ENCODE data around the gene ZGRF1. TPM values are rescaled to one million over a fixed set of nuclear protein-coding genes. Genes with fewer than 3 reads are reported as not detected.
A peak's percentile ranks its signal among the peaks of the same experiment; 100 is the strongest.

The ZGRF1 gene
- polyA plus RNA-seq, 2 of the 4 experiments (the other 2 are of a cell fraction), result 5.4 to 7.4 TPM

DNA sequence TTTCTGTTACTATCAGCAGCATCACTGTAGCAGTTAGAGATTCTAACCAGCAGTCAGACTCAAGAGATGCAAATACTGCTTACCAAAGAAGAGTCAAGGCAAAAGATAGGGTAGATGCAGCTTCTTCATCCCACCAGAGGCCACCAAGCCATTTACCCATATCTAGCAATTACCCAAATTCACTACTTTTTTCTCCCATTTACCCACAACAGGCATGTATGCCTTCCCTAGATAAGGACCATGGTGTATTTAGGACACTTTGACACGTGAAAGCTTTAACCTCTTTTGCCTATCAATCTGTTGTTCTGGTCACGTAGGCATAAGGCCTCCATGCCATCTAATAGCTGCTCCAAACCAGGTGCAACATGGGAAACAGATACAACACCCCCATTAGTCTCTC lies 5.8 kb upstream of the ZGRF1 start:
- POLR2A ChIA-PET, result no interaction called here
- DNase-seq (ENCODE audit: low read depth in 1 of 2, low spot score in 1 of 2) (no peak), ATAC-seq (no peak), FAIRE-seq (no peak)
- CTCF ChIA-PET, result interaction anchor here (2.2 to 2.4 kb wide), 2 partner anchors 120 to 123 kb away, joined by 5 to 8 read pairs; no protein-coding TSS in a partner anchor
- Histone ChIP-seq H3K4me1 (0 out of 3 replicates have a peak, but pooled peaks cover 3% of the 10 kb centered on the region), H3K4me2 (no peak overlapping the region), H3K27ac (no peak overlapping the region), H3K4me3 (no peak overlapping the region), H3K9me3 (no peaks in the 10 kb centered on the region)
- 92% methylated on average over 2 of the region's 2 CpGs for WGBS (ENCODE audit: missing lambda C conversion rate)
- TF ChIP-seq ZFP36 (IDR thresholded peaks at IDR 0.05; ENCODE audit: borderline replicate concordance, partially characterized antibody) (no peak), BHLHE40 (IDR thresholded peaks at IDR 0.05; ENCODE audit: low read depth, low read length) (no peak), HEYL (CRISPR knock-in tag; IDR thresholded peaks at IDR 0.05) (no peak), RAD21 (conservative IDR thresholded peaks at IDR 0.05 in 1 of 2, IDR thresholded peaks at IDR 0.05 in 1 of 2) (no peak), ATOH8 (CRISPR knock-in tag; IDR thresholded peaks at IDR 0.05; ENCODE audit: low read depth) (no peak), RCOR1 (IDR thresholded peaks at IDR 0.05; ENCODE audit: low read depth, low read length) (no peak), NR3C1 (IDR thresholded peaks at IDR 0.05) (no peak), FOSL2 (IDR thresholded peaks at IDR 0.05) (no peak), FOSL2 (CRISPR knock-in tag; IDR thresholded peaks at IDR 0.05) (no peak), NPAS2 (CRISPR knock-in tag; IDR thresholded peaks at IDR 0.05; ENCODE audit: borderline replicate concordance) (no peak), HOXB13 (CRISPR knock-in tag; IDR thresholded peaks at IDR 0.05; ENCODE audit: low read depth) (no peak), KDM5A (IDR thresholded peaks at IDR 0.05) (no peak), POLR2AphosphoS2 (conservative IDR thresholded peaks at IDR 0.05; ENCODE audit: low read length) (no peak)
- TF ChIP-seq, protein P1, sequence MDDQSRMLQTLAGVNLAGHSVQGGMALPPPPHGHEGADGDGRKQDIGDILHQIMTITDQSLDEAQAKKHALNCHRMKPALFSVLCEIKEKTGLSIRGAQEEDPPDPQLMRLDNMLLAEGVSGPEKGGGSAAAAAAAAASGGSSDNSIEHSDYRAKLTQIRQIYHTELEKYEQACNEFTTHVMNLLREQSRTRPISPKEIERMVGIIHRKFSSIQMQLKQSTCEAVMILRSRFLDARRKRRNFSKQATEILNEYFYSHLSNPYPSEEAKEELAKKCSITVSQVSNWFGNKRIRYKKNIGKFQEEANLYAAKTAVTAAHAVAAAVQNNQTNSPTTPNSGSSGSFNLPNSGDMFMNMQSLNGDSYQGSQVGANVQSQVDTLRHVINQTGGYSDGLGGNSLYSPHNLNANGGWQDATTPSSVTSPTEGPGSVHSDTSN (IDR thresholded peaks at IDR 0.05), result no peak
- TF ChIP-seq, protein P2, sequence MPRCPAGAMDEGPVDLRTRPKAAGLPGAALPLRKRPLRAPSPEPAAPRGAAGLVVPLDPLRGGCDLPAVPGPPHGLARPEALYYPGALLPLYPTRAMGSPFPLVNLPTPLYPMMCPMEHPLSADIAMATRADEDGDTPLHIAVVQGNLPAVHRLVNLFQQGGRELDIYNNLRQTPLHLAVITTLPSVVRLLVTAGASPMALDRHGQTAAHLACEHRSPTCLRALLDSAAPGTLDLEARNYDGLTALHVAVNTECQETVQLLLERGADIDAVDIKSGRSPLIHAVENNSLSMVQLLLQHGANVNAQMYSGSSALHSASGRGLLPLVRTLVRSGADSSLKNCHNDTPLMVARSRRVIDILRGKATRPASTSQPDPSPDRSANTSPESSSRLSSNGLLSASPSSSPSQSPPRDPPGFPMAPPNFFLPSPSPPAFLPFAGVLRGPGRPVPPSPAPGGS (IDR thresholded peaks at IDR 0.05), result no peak

- peak overlapping the region; percentile 77 for H3K4me3 ChIP-seq
- 0 out of 2 replicates have a peak, but pooled peaks have one; percentile 8 for TF ChIP-seq PHF8 (IDR thresholded peaks at IDR 0.05; ENCODE audit: borderline replicate concordance, low read depth)
- TF ChIP-seq RCOR1 (IDR thresholded peaks at IDR 0.05; ENCODE audit: low read depth, low read length), result no peak
- TF ChIP-seq CTCF (IDR thresholded peaks at IDR 0.05), result 0 out of 3 replicates have a peak, but pooled peaks have one; percentile 1
- H3K4me1 ChIP-seq, result peaks cover 7% of the 10 kb centered on the region; the same call in 1 of the 3 replicates
- H3K27ac ChIP-seq, result peak overlapping the region; percentile 92 to 95
- no peaks in the 10 kb centered on the region for H3K9me3 ChIP-seq
- ChIA-PET POLR2A (interaction anchor here (1.3 kb wide), 1 partner anchor 301 kb away, joined by 3 read pairs; no protein-coding TSS in a partner anchor), CTCF (interaction anchor here (0.7 to 1.4 kb wide), 6 partner anchors 8 to 194 kb away, joined by 3 to 4 read pairs (median 3); no protein-coding TSS in a partner anchor)
- FAIRE-seq, result no peak
- H3K4me2 ChIP-seq, result peak overlapping the region; percentile 71
- peak; percentile 37 to 43; a peak in 4 of 6 replicates for ATAC-seq
- DNase-seq (ENCODE audit: low read depth in 1 of 2, low spot score in 1 of 2), result no peak
- WGBS (ENCODE audit: missing lambda C conversion rate), result 2% methylated on average over 8 of the region's 8 CpGs
Observed at GRCh38 chr4:112637552-112637866, 800 bp upstream of the ZGRF1 start.

All from A549 (cell line).